ENCODE results near the gene GPR31.

GPR31 gene

DNA sequence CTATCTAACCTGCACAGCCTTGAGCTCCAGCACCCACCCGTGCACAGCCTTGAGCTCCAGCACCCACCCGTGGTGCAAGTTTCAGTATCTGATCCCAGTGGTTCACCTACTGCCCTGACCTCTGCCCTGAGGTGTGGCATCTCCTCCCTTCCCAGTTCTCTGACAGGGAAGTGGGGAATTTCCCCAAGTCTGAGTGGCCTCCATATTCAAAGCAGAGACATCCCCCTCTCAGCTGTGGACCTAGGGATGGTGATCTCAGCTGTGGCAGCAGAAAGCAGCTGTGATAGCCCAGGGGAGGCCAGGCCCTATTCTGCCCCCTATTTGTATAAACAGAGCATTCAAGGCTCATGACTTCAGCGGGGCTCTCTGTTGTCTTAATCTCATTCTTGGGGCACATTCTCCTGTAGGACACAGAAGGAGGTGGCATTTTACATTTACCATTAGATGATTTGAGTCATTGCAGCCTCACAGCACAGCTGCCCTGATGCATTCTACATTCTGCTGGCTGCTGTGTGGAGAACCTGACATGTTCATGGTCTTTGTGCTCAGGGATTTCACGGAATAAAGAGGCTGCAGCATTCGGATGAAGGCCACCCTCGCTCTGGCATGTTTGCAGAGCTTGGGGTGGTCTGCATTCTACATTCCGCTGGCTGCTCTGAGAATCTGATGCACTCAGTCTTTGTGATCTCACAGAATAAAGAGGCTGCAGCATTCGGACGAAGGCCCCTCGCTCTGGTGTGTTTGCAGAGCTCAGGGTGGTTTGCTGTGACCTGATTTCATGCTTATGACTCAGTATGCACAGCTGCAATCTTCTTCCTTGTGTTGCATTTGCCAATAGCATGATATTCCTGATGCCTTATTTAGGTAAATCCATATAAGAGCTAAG, 16.9 kb downstream of the GPR31 start:
- no peak for DNase-seq

DNA sequence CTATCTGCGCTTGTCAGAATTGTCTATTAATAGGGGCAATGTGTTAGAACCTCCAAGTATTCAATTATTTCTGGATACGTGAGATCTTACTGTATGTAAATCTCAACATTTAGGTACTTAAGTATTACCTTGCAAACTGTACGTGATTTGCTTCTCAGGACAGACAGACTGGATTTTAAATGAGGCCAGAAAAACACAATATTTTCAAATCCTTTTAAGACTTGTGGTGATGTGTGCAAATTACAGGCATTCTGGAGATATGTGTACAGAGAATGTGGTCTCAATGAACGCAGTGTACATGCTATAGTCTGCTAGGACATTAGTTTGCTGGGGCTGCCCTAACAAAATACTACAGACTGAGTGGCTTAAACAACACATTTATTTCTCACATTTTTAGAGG, 18.0 kb downstream of the GPR31 start:
- no peak for DNase-seq

DNA sequence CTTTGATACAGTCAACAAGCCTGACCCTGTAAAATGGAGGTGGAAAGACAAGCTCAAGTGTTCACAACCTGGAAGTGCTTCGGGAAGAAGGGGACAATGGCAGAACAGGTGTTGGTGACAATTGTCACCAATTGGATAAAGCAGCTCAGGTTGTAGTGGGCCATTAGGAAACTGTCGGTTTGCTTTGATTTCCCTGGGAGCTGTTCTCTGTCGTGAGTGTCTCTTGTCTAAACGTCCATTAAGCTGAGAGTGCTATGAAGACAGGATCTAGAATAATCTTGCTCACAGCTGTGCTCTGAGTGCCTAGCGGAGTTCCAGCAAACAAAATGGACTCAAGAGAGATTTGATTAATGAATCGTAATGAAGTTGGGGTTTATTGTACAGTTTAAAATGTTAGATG, 19.9 kb downstream of the GPR31 start:
- no peak for DNase-seq

GRCh38 chr6:167137081-167137480, 20.7 kb downstream of the GPR31 start:
- DNase-seq, result no peak

DNA sequence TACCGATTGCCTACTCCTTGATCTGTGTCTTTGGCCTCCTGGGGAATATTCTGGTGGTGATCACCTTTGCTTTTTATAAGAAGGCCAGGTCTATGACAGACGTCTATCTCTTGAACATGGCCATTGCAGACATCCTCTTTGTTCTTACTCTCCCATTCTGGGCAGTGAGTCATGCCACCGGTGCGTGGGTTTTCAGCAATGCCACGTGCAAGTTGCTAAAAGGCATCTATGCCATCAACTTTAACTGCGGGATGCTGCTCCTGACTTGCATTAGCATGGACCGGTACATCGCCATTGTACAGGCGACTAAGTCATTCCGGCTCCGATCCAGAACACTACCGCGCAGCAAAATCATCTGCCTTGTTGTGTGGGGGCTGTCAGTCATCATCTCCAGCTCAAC, 21.4 kb downstream of the GPR31 start:
- DNase-seq, result no peak

DNA sequence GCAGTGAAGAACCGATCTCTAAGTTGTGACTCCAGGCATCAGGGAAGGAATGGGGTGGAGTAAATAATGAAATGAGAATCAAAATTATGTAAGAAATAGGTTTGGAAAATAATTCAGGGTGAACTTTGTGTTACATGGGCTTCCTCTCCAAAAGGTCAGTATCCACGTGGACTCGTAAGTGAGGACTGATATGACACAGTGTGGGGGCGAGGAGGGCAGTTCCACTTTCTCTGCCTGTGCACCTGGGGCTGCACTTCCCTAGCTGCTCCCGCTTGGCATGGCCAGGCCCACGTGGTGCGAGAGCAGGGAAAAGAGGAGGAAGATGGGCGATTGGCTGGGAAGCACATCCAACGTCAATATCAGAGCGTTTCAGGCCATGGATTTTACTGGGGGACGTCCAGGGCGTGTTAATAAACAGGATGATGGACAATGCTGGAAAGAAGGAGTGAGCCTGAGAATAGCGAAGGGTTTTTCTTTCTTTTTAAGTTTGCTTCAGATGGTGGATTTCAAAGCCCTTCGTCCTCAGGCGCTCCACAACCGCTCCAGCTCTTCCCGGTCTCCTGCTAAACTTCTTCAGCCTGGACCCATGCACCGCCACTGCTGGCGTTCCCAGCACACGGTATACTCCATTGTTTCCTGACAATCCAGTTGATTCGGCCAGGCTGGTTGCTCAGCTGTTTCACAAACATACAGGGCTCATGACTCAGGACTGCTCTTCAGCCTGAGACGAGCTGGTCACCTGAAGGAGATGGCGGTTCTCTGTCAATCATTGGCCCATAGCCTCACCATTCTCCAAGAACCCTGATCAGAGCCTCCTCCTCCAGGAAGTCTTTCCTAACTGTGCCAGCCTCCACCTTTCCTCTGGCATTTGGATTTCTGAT, 23.1 kb downstream of the GPR31 start:
- DNase-seq, result no peak

GRCh38 chr6:167130712-167131684, 26.8 kb downstream of the GPR31 start:
- no peak for DNase-seq

DNA sequence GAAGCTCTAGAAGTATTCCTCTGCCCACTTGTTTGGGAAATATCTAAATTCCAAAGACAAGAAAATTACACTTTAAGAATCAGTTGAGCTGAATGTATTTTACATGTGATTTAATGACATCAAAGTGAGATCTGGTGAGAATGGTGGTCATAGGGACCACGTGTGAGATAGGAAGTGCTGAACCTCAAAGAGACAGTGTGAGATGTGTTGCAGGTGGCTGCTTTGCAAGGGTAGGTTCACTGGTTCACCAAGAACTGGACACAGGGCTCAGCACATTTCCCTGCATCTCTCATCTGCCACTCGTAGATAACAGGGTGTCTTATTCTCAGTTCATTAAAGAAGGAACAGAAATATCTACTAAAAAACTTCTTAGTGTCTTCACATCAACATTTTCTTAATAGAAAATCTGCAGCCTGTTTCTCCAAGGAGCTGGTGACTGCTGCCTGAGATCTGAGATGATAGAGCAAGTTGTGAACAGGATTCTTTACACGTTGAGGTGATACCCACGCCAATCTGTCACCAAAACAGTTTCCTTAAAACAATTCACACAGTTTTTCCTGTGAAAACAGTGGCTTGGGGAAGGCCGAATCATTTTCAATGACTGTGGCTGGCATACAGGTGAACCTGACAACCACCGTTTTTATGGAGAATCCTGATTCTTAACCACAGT, 27.6 kb downstream of the GPR31 start:
- peak in 5 of 58 donors; percentile 10 to 32 (median 19) for DNase-seq

DNA sequence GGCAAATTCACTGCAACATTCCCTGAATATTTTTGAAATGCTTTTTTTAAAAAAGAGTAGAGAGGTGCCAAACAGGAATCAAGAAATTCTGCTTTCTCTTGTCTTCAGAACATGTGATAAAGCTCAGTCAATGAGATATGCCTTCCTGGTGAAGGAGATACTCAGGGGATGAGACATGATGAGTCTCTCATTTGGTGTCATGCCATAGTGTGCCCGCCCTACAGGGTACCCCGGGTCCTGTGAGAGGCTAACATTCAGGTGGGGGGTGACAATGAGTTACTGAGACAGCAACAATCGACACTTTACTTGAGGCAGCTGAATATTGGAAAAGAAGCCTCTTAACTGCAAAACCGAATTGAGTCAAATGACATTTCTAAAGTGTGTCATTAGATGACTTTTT, 28.2 kb downstream of the GPR31 start:
- DNase-seq, result no peak

DNA sequence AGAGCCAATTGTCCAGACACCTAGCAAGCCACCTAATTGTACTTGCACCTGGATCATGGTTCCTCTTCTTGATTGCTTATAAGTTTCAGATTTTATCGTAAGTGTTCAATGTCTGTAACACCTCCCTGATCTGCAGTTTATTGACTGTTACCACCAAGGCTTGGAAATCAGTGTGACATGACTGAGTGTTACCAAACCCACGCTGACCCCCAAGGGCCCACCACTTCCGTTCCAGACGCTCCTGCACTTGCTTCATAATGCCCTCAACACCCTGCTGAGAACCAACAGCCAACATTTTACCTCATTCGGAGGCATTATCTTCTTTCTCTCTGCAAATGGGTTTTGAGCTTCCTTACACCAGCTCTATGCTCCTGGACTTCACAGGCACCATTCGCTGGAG, 28.6 kb downstream of the GPR31 start:
- no peak for DNase-seq

- no peak for DNase-seq
These were observed 29.8 kb downstream of the GPR31 start for GRCh38 chr6:167127785-167128531.

DNA sequence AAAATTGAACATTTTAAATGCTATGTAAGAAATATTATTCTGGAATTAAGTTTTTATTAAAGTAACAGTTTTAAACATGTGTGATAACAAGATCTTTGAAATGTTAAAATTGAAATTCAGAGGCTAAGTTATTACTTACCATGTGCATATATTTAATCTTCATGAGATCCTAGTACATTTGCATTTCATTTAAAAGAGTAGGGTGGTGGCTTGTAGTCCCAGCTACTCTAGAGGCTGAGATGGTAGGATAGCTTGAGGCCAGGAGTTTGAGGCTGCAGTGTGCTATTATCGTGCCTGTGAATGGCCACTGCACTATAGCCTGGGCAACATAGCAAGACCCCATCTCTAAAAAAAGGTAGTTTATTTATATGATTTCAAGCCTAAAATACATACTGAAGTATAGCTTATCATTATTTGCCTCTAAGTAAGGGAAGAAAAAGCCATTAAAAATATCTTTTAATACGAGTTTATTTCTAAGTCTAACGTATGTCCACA, 31.9 kb downstream of the GPR31 start:
- DNase-seq, result no peak

DNA sequence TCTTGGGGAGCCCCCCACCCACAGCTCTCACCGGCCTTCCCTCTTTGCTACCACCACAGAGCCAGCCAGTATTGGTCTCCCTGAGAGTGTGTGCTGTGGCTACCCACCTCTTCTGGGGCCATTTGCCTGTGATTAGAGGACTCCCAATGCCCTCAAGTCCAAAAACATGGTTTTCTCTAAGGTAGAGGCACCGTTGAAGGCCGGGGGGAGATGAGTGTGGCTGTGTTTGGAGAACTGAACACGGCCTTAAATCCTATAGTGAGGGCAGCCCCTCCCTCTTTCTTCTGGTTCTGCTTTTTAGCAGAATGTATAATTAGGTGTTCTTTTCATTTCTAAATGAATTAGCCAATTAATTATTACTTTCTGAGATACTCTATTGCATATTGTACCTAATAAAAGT, 32.4 kb downstream of the GPR31 start:
- DNase-seq, result no peak

GRCh38 chr6:167124753-167125152, 33.0 kb downstream of the GPR31 start:
- no peak for DNase-seq

DNA sequence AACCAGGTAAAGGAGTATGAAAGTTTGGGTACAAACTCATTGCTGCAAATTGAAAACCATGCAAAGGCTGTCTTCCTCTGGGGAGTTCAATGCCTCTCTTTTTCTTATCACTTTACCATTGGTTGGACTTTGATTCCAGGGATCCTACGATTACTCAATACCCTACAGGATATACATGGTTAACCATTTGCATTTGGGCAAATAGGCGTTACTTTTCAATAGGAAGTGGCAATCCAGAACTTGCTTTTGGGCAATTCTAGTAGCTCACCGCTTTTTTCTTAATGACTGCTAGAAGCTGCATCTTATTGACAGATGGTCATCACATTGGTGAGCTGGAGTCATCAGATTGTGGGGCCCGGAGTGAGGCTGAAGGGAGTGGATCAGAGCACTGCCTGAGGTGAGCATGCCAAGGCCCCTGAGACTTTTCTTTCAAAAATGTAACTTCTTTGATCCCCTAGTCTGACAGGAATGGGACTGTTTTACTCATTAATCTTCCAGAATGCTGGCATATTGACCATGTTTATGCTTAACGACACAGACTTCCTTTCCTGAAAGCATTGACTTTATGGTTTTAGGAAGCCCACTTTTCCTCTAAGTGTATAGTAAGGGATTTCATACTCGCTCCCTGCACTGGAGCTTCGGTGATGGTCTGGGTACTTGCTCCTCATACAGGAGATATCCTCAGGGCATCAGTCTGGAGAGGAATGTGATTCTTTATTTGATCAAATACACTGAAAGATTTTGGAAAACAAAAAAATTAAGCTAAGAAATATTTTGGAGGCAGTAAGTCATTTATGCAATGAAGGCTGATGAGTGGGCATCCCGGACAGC, 34.7 kb downstream of the GPR31 start, which contains the start of gene CCR6:
Gene CCR6, plus strand, starts transcription at position 270 of the 831 bp plus-strand sequence. CDS start 13,039 bp downstream, outside the sequence.
- no peak for DNase-seq

DNA sequence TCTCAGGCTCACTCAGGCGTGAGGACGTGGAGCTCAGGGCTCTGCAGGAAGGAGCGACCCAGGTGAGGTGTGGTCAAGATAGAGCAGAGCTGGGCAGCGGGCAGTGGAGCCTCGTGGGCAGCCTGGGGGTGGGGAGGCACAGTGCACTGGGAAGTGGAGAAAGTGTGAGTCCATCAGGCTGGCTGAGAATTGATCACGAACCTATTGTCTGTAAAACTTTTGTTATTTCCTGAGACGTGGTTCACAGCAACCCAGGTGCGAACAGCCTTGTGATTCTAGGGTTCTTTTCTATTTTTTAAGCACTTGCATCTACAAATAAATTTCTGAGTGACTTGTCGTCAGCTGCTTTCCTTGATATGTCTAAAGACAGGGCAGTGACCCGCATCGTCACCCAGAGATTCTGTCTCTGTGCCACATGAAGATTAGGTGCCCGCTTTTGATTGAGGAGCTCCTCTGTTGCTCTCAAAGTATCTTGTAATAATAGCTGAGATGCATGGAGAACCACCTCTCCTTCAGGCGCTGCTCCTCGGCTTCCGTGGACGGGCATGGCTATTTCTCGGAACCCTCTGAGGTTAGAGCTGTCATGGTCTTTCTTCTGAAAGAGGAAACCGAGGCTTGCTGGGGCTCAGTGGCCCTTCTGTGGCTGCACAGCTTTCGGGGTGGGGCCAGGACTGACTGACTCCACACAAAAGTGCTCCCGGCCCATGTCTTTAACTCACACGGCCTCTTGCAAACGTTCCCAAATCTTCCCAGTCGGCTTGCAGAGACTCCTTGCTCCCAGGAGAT, 35.5 kb downstream of the GPR31 start:
- no peak for DNase-seq

DNA sequence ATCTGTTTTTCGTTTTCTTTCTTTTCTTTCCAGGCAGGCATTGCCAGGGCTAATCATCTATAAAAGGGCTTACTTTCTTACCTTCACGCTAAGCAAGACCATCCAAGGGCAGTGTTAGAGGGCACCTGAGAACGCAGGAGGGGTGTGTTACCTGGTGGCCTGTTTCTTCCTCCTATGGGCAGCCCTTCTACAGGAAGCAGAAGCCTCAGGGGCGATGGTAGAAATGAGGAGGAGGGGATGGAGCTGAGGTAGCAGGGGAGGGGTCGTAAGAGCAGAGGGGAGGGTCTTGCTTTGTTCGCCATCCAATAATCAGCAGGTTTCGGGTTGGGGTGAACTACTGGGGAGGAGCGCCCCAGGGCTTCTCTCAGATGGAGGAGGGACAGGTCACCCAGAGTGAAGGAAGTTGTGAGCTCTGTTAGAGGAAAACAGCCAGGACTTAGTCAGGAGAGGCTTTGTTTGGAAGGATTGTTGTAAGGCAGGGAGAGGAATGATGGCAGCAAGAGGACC, 36.4 kb downstream of the GPR31 start:
- no peak for DNase-seq

DNA sequence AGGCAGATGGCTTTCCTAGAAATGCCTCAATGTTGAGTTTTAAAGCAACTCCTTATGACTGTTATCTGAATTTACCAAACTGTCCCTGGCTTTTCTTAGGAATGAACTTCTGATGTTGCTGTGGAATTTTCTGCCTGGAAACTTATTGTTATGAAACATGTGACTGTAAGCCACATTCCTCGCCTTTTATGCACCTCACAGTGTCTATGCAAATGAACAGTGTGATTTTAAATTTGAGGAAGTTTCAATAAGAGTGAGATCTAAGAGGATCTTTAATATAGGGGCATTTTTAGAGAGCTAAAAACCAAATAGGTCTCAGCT, 37.2 kb downstream of the GPR31 start:
- DNase-seq, result no peak

All from anterior cingulate cortex (tissue), 58 donors.